Body of pancreas (tissue), 4 donors: ENCODE measurements around the gene PLCB1.

Experiments used
- POLR2A ChIP-seq, 3 donors: fragments of 450-650 bp; IDR thresholded peaks; one replicate each; pipeline ENCODE4 v1.6.1; 2016; ENCODE audit warnings: antibody characterized with exemption in 3 of 3, mild to moderate bottlenecking in 2 of 3
- TF ChIP-seq, protein P1 (sequence below), 7 experiments: fragments of 450-650 bp in 4 of 7; fragments of 200-600 bp in 3 of 7; sonication (generic) in 3 of 7; IDR thresholded peaks; one replicate each; pipeline ENCODE4 v1.5.1; 2016 to 2019; ENCODE audit warnings: antibody characterized with exemption in 7 of 7

DNA sequence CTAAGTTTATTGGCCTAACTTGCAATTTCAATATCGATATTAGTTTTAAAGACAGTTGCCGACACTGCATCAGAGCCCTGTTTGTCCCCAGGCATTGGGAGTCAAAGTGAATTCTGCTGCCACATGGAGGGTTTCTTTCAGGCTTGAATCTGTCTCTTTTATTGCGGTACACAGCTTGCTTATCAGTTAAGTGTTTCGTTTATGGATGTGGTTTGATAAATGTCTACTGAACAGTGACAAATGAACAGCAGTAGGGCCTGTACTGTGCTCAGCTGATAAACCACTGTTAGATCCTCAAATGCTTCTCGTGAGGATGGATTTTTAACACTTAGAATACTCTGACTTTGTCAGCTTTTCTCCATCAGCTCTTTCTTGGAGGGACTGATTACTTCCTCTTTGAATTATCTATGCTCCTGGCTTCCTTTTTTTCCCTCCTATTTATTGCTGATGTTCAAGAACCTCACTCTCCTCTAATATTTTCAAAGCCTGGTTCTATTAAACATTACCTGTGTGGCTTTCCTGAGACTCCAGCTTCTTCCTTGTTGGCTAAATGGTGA lies 240.8 kb downstream of the PLCB1 start:
- TF ChIP-seq POLR2A (IDR thresholded peaks at IDR 0.05), result no peak
- TF ChIP-seq, protein P1, sequence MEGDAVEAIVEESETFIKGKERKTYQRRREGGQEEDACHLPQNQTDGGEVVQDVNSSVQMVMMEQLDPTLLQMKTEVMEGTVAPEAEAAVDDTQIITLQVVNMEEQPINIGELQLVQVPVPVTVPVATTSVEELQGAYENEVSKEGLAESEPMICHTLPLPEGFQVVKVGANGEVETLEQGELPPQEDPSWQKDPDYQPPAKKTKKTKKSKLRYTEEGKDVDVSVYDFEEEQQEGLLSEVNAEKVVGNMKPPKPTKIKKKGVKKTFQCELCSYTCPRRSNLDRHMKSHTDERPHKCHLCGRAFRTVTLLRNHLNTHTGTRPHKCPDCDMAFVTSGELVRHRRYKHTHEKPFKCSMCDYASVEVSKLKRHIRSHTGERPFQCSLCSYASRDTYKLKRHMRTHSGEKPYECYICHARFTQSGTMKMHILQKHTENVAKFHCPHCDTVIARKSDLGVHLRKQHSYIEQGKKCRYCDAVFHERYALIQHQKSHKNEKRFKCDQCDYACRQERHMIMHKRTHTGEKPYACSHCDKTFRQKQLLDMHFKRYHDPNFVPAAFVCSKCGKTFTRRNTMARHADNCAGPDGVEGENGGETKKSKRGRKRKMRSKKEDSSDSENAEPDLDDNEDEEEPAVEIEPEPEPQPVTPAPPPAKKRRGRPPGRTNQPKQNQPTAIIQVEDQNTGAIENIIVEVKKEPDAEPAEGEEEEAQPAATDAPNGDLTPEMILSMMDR (IDR thresholded peaks at IDR 0.05), result no peak
